K562 (cell line): ENCODE measurements around the gene BMP8B. TPM values are rescaled to one million over a fixed set of nuclear protein-coding genes. Genes with fewer than 3 reads are reported as not detected.

ENCODE experiments used
- ADNP ChIP-seq: fragments of 200-800 bp; sonication (Bioruptor generic); IDR thresholded peaks from 2 replicates; pipeline ENCODE4 v1.6.1; 2016; ENCODE audit warnings: missing genetic modification characterization, missing compliant biosample characterization
- ETV6 ChIP-seq, 3 experiments: fragments of 150-350 bp in 1 of 3; sonication (generic) in 1 of 3; formaldehyde crosslinking in 1 of 3; IDR thresholded peaks; 2 replicates each; pipeline versions ENCODE4 v1.6.1 to v1.8.0; 2014 to 2022; ENCODE audit warnings: borderline replicate concordance in 2 of 3, low read depth in 2 of 3, antibody characterized with exemption in 1 of 3, low read length in 1 of 3, mild to moderate bottlenecking in 1 of 3, missing genetic modification reagents in 1 of 3
- FOXK2 ChIP-seq, 2 experiments: fragments of 450-650 bp; IDR thresholded peaks in 1 of 2; conservative IDR thresholded peaks in 1 of 2; 2 replicates each; pipeline ENCODE4 v1.6.1; 2016; ENCODE audit warnings: low read depth in 2 of 2, mild to moderate bottlenecking in 1 of 2
- JUNB ChIP-seq: fragments of 450-650 bp; formaldehyde crosslinking; conservative IDR thresholded peaks from 2 replicates; pipeline ENCODE4 v1.4.0; 2020; ENCODE audit warnings: mild to moderate bottlenecking
- KLF16 ChIP-seq: IDR thresholded peaks from 2 replicates; pipeline ENCODE4 v1.6.1; 2016; ENCODE audit warnings: antibody characterized with exemption
- LCOR ChIP-seq: sonication (generic); formaldehyde crosslinking; IDR thresholded peaks from 2 replicates; pipeline ENCODE4 v1.8.0; 2022; ENCODE audit warnings: mild to moderate bottlenecking, missing genetic modification reagents
- MAFF ChIP-seq: IDR thresholded peaks from 2 replicates; pipeline ENCODE4 v1.6.1; 2012; ENCODE audit warnings: low read length, improper control_type of control experiment
- MECOM ChIP-seq: fragments of 250-450 bp; sonication (Bioruptor Pico); IDR thresholded peaks from 2 replicates; pipeline ENCODE4 v1.8.0; 2022; ENCODE audit warnings: inconsistent platforms
- MTA1 ChIP-seq: fragments of 450-650 bp; IDR thresholded peaks from 2 replicates; pipeline ENCODE4 v1.6.1; 2017; ENCODE audit warnings: borderline replicate concordance
- NR2C2 ChIP-seq, 2 experiments: fragments of 200-800 bp in 1 of 2; sonication (Bioruptor generic) in 1 of 2; sonication (generic) in 1 of 2; formaldehyde crosslinking in 1 of 2; IDR thresholded peaks; 2 replicates each; pipeline versions ENCODE4 v1.6.1 to v1.8.0; 2016 to 2022; ENCODE audit warnings: mild to moderate bottlenecking in 1 of 2, missing compliant biosample characterization in 1 of 2, missing genetic modification characterization in 1 of 2, missing genetic modification reagents in 1 of 2
- NRF1 ChIP-seq, 2 experiments: fragments of 450-650 bp; IDR thresholded peaks in 1 of 2; conservative IDR thresholded peaks in 1 of 2; 2 replicates each; pipeline ENCODE4 v1.6.1; 2014; ENCODE audit warnings: mild to moderate bottlenecking in 2 of 2
- POLR2AphosphoS2 ChIP-seq: IDR thresholded peaks from 2 replicates; pipeline ENCODE4 v1.6.1; 2012; ENCODE audit warnings: low read length, improper control_type of control experiment
- SAP30 ChIP-seq: fragments of 200-600 bp; sonication (generic); IDR thresholded peaks from 2 replicates; pipeline ENCODE4 v1.6.1; 2012; ENCODE audit warnings: borderline replicate concordance, low read depth, mild to moderate bottlenecking, moderate library complexity, low read length, control low read depth, inconsistent platforms; ENCODE audit not compliant: insufficient read depth, poor library complexity, severe bottlenecking
- SIN3B ChIP-seq: fragments of 450-650 bp; IDR thresholded peaks from 2 replicates; pipeline ENCODE4 v1.6.1; 2017; ENCODE audit warnings: low read depth, mild to moderate bottlenecking, moderate library complexity
- STAG1 ChIP-seq: sonication (generic); formaldehyde crosslinking; IDR thresholded peaks from 2 replicates; pipeline ENCODE4 v1.5.0; 2020; ENCODE audit warnings: missing genetic modification reagents, borderline replicate concordance
- STAT6 ChIP-seq: sonication (generic); formaldehyde crosslinking; IDR thresholded peaks from 2 replicates; pipeline ENCODE4 v1.8.1; 2023; ENCODE audit warnings: mild to moderate bottlenecking, missing genetic modification reagents
- TAF7 ChIP-seq: fragments of 450-650 bp; IDR thresholded peaks from 2 replicates; pipeline ENCODE4 v1.6.1; 2016; ENCODE audit warnings: missing genetic modification characterization, missing compliant biosample characterization
- ZBTB11 ChIP-seq, 3 experiments: fragments of 200-800 bp in 1 of 3; fragments of 250-450 bp in 1 of 3; fragments of 450-650 bp in 1 of 3; sonication (Bioruptor Pico) in 1 of 3; sonication (Bioruptor generic) in 1 of 3; formaldehyde crosslinking in 1 of 3; IDR thresholded peaks; 2 replicates each; pipeline versions ENCODE4 v1.6.1 to v1.8.0; 2016 to 2022; ENCODE audit warnings: mild to moderate bottlenecking in 2 of 3, missing genetic modification characterization in 2 of 3, missing compliant biosample characterization in 1 of 3, moderate library complexity in 1 of 3
- ZNF12 ChIP-seq: sonication (generic); formaldehyde crosslinking; IDR thresholded peaks from 2 replicates; pipeline ENCODE4 v1.4.0; 2020; ENCODE audit warnings: mild to moderate bottlenecking, missing genetic modification reagents
- ZNF124 ChIP-seq: sonication (generic); formaldehyde crosslinking; IDR thresholded peaks from 2 replicates; pipeline ENCODE4 v1.8.1; 2022; ENCODE audit warnings: missing genetic modification reagents
- polyA plus RNA-seq, 8 experiments: library from polyadenylated mRNA; depleted of rRNA in 4 of 8; stranded (reverse) in 5 of 8; unstranded in 3 of 8; fragments of >200 nt; fragmentation: Nextera tagmentation in 2 of 8; fragmentation: Illumina TruSeq in 1 of 8; extraction: Ambion mirVana in 2 of 8; extraction: Trizol in 1 of 8; gene quantifications; 2 replicates each; pipeline versions ENCODE4 v1.2.1 to v1.2.3, GENCODE V29; 2011 to 2014; ENCODE audit warnings: inconsistent platforms in 1 of 8, missing spikeins in 1 of 8
- total RNA-seq, 7 experiments: library from RNA; depleted of rRNA in 6 of 7; stranded (reverse); fragments of >200 nt in 6 of 7; fragmentation: Illumina TruSeq in 2 of 7; extraction: Trizol in 2 of 7; gene quantifications; 2 replicates each; pipeline versions ENCODE4 v1.2.1 to v1.2.3, GENCODE V29; 2011 to 2021; ENCODE audit warnings: low replicate concordance in 1 of 7

The BMP8B gene
- total and polyA plus RNA-seq, 9 of the 15 experiments (the other 6 are each of a cell fraction or from before 2014, with no cell fraction given): 0.03 to 0.33 (median 0.14) TPM

GRCh38 chr1:39738622-39739366 is 49.9 kb downstream of the BMP8B start, which contains the start of gene PPIE (continued):
- TF ChIP-seq ETV6 (IDR thresholded peaks at IDR 0.05; ENCODE audit: borderline replicate concordance in 1 of 2, low read depth in 2 of 2, low read length in 1 of 2) (0 out of 4 replicates have a peak, but pooled peaks of 1 of the 2 experiments have one; percentile 36), ETV6 (CRISPR knock-in tag; IDR thresholded peaks at IDR 0.05; ENCODE audit: borderline replicate concordance) (no peak), KLF16 (no peak), ADNP (tag) (0 out of 2 replicates have a peak, but pooled peaks have one; percentile 36), MAFF (0 out of 2 replicates have a peak, but pooled peaks have one; percentile 22), LCOR (CRISPR knock-in tag) (0 out of 2 replicates have a peak, but pooled peaks have one; percentile 68), SIN3B (peak; percentile 95), ZNF12 (CRISPR knock-in tag) (peak; percentile 59; the same call in 1 of the 2 replicates), STAG1 (CRISPR knock-in tag) (0 out of 2 replicates have a peak, but pooled peaks have one; percentile 21), NR2C2 (CRISPR knock-in tag; IDR thresholded peaks at IDR 0.05) (peak; percentile 12; the same call in 1 of the 2 replicates), NR2C2 (tag; IDR thresholded peaks at IDR 0.05) (peak; percentile 79), STAT6 (CRISPR knock-in tag) (peak; percentile 52; the same call in 1 of the 2 replicates), TAF7 (tag) (peak; percentile 85), ZNF124 (CRISPR knock-in tag) (no peak), MECOM (CRISPR knock-in tag) (0 out of 2 replicates have a peak, but pooled peaks have one; percentile 24), FOXK2 (conservative IDR thresholded peaks at IDR 0.05 in 1 of 2, IDR thresholded peaks at IDR 0.05 in 1 of 2; ENCODE audit: low read depth in 2 of 2) (peak in 1 of 2 experiments; percentile 23; a peak in 1 of 4 replicates), SAP30 (peak; percentile 84), NRF1 (conservative IDR thresholded peaks at IDR 0.05 in 1 of 2, IDR thresholded peaks at IDR 0.05 in 1 of 2) (peak; percentile 88 to 89), POLR2AphosphoS2 (peak; percentile 74; the same call in 1 of the 2 replicates), ZBTB11 (CRISPR knock-in tag; IDR thresholded peaks at IDR 0.05) (peak in 1 of 3 experiments; percentile 92; a peak in 2 of 6 replicates), MTA1 (0 out of 2 replicates have a peak, but pooled peaks have one; percentile 12), JUNB (CRISPR knock-in tag) (no peak)
